SHP77 treated with DMSO at 0.1 percent for 48 hours (cell line): ENCODE data around the gene HTR3E.
"Not testable (repeated sequence)": the region's sequence is repeated elsewhere in the genome, so short reads cannot be mapped to it uniquely, and the experiment has no call there.

Source experiments
- DNase-seq: peaks from one replicate; lab custom pipeline; 2025; lab: John Stamatoyannopoulos, UW

The HTR3E gene, protein sequence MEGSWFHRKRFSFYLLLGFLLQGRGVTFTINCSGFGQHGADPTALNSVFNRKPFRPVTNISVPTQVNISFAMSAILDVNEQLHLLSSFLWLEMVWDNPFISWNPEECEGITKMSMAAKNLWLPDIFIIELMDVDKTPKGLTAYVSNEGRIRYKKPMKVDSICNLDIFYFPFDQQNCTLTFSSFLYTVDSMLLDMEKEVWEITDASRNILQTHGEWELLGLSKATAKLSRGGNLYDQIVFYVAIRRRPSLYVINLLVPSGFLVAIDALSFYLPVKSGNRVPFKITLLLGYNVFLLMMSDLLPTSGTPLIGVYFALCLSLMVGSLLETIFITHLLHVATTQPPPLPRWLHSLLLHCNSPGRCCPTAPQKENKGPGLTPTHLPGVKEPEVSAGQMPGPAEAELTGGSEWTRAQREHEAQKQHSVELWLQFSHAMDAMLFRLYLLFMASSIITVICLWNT

DNA sequence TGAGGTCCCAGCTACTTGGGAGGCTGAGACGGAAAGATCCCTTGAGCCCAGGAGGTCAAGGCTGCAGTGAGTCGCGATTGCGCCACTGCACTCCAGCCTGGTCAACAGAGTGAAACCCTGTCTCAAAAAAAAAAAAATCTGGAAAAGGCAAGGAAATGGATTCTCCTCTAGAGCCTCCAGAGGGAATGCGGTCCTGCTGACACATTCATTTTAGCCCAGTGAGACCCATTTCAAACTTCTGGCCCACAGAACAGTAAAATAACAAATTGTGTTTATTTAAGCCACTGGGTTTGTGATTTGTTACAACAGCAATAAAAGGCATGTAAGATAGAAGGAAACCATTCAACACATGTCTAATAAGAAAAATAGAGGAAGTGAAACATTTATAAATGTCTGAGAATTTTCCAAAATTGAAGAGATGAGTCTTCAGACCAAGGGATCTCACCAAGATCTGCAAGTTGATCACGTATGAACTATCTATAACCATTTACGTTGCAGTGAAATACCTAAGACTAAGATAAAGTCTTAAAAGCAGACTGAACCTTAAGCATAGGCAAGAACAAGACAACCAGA, at the start of gene HTR3E:
TSS of gene HTR3E (plus strand) at position 254 of the 573 bp plus-strand sequence. CDS start 466 bp downstream, outside the sequence.
- DNase-seq = no peak

GRCh38 chr3:184050217-184050847, 46.5 kb upstream of the HTR3E start:
- DNase-seq = no peak

DNA sequence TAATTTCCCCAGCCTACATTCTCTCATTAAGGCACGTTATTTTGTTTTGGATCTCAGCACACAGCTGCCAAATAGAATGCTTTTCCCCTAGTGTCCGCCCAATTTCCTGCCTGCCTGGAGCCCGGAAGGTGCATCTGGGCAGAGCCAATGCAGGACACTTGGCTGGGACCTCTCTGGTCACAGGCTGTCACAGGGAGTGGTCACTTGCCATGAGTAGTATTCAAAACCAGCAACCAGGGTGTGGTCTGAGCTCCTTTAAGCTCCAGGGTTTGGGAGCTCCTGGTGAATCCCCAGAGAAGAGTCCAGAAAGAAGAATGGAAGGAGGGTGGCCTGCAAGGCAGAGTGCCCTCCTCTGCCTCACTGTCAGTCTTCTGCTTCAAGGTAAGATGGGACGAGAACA, 44.1 kb upstream of the HTR3E start, which contains the start of gene HTR3C:
TSS of gene HTR3C (plus strand) at position 281 of the 400 bp plus-strand sequence. CDS start at position 315, 34 bp downstream.
- no peak for DNase-seq

DNA sequence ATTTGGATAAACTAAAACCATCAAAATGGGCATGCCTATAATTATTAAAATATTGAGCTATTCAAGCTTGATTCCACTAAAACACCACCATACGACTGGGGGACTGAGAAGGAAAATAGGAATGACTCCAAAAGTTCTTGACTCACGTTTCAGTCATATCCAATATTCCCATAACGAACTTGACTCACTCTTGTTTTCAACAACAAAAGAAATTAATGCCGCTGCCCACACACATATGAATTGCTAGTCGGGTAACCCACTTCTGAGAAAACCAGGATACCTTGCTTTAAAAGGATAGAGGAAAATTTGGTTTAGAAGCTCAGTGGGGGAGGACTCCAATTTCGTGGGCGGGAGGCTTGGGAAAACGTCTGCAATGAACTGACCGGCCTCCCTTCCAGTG, 38.8 kb upstream of the HTR3E start:
- no peak for DNase-seq

GRCh38 chr3:184059424-184059823, 37.4 kb upstream of the HTR3E start:
- no peak for DNase-seq

GRCh38 chr3:184062637-184063036, 34.2 kb upstream of the HTR3E start:
- no peak for DNase-seq

- DNase-seq = no peak
Measured at GRCh38 chr3:184066211-184066610, 30.7 kb upstream of the HTR3E start.

- no peak for DNase-seq
Measured at GRCh38 chr3:184067573-184068055, 29.2 kb upstream of the HTR3E start.

DNA sequence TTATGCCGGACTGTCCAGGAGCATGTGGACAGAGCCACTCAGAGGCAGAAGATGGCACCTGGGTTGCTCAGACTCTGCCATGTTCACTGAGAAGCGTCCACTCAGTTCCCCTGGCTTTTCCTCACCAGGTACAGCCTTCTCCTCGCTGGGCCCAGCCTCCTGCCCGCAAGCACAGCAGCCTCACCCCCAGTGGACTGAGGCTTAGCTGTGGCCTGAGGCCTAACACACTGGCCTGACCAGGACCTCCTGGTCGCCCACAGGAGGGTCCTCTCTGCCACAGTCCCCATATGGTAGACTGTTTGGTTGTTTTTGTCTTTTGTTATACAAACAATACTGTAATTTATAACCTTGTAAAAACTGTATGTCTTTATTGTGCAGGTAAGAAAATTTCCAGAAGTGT, 28.5 kb upstream of the HTR3E start:
- DNase-seq = no peak

GRCh38 chr3:184071142-184071541, 25.7 kb upstream of the HTR3E start:
- DNase-seq = not testable (repeated sequence)

DNA sequence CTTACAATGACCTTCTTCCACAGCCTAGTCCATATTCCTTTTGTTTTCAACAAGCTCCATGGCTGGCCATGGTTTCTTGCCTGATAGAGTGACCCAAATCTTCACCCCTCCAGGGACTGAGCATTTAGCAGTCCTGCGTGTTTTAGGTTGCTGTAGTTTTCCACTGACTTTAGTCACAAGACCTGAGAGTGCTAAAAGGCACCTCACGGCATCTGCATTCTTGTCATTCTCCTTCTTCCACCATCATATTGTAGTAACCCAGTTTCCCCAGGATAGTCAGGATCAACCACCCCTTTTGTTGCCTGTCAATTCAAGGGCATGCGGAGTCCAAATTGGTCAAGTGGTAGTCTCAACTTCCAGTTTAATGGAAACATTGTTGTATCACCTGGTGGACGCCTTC, 23.2 kb upstream of the HTR3E start:
- DNase-seq = no peak

- no peak for DNase-seq
Measured at GRCh38 chr3:184075901-184076300, 21.0 kb upstream of the HTR3E start.

DNA sequence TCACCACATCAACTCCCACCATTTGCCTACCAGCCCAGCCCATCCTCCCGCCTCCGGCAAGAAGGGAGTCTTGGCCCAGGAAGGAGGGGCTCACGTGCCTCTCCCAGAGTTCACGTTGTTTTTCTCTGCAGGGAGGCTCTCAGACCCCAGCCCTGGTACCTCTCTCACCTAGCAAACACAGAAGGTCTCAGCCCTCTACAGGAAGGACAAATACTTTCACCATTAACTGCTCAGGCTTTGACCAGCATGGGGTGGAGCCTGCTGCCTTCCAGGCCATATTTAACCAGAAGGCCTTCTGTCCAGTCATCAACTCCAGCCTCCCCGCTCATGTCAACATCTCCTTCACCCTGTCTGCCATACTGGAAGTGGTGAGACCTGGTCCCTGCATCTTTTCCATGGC, 19.0 kb upstream of the HTR3E start:
- DNase-seq = no peak

- DNase-seq = no peak
Measured at GRCh38 chr3:184078851-184079250, 18.0 kb upstream of the HTR3E start.

GRCh38 chr3:184081116-184081830, 15.6 kb upstream of the HTR3E start:
- no peak for DNase-seq

DNA sequence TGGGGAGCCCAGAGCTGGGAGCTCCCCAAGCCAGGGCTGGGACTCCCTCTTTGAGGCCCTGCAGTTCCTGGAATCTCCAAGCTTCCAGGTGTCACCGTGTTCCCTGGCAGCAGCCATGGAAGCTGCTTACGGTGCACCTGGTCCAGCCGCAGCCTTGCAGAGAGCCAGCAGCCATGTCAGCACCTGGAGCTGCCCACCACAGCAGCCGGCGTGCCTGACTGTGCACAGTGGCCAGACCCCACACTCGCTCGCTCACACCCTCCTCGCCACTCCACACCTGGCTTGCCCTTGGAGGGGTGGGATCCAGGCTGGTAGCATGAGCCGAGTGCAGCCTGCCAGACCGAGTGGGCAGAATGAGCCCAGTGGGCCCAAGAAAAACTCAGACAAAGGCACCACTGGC, 14.8 kb upstream of the HTR3E start:
- no peak for DNase-seq

GRCh38 chr3:184082465-184082864, 14.4 kb upstream of the HTR3E start:
- DNase-seq = no peak

GRCh38 chr3:184085389-184085852, 11.4 kb upstream of the HTR3E start:
- DNase-seq = no peak

DNA sequence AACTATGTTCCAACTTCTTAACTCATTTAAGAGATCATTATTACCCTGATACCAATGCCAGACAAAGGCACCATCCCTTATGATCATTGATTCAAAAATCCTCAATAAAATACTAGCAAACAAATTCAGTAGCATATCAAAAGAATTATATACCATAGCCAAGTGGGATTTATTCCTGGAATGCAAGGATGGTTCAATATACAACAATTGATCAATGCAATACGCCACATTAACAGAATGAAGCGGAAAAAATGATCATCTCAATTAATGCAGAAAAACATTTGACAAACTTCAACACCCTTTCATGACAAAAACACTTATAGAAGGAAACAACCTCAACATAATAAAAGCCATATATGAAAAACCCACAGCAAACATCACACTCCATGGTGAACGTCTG, 4.7 kb upstream of the HTR3E start:
- DNase-seq = no peak

- no peak for DNase-seq
Measured at GRCh38 chr3:184097556-184097955, 692 bp downstream of the HTR3E start.

GRCh38 chr3:184099806-184100686, 3.2 kb downstream of the HTR3E start:
- no peak for DNase-seq
